Testis (tissue), 3 donors: ENCODE data around the gene CTH. TPM values are rescaled to one million over a fixed set of nuclear protein-coding genes. Genes with fewer than 3 reads are reported as not detected.
"Not testable (repeated sequence)": the region's sequence is repeated elsewhere in the genome, so short reads cannot be mapped to it uniquely, and the experiment has no call there.

Experiments
- DNase-seq: peaks from one replicate; pipeline ENCODE4 v3.0.0-alpha.2; 2019
- H3K27ac ChIP-seq, 2 donors: fragments of 200-600 bp; sonication (generic); one replicate each; pipeline ENCODE4 v1.5.1; 2019
- H3K27me3 ChIP-seq: fragments of 200-600 bp; sonication (generic); one replicate; pipeline ENCODE4 v1.5.1; 2019
- H3K36me3 ChIP-seq: fragments of 200-600 bp; sonication (generic); one replicate; pipeline ENCODE4 v1.5.1; 2017; ENCODE audit warnings: low read depth; ENCODE audit errors: missing control alignments
- H3K4me1 ChIP-seq: fragments of 200-600 bp; sonication (generic); one replicate; pipeline ENCODE4 v1.5.1; 2019
- H3K4me3 ChIP-seq, 2 donors: fragments of 200-600 bp; sonication (generic); one replicate each; pipeline ENCODE4 v1.5.1; 2017 to 2019
- H3K9me3 ChIP-seq: fragments of 200-600 bp; sonication (generic); one replicate; pipeline ENCODE4 v1.5.1; 2017
- POLR2A ChIP-seq: fragments of 450-650 bp; IDR thresholded peaks from one replicate; pipeline ENCODE4 v1.6.1; 2017; ENCODE audit warnings: antibody characterized with exemption, mild to moderate bottlenecking, moderate library complexity
- WGBS, 2 donors: methylation state at CpG; one replicate each; pipeline ENCODE4 v1.1.5; 2018; 5-methylcytosine and 5-hydroxymethylcytosine counted together
- intact Hi-C: fragments of 100-400 bp; cut with DNase I; formaldehyde crosslinking; loops from one replicate; pipeline ENCODE4 v1.15.1; 2023; ENCODE audit warnings: low total_unique reads
- polyA plus RNA-seq: library from polyadenylated mRNA; stranded (reverse); fragments of 350-450 nt; fragmentation: Illumina TruSeq; extraction: RNeasy Lipid Tissue Mini Kit (QIAGEN cat#74804); gene quantifications from one replicate; pipeline ENCODE4 v1.2.3, GENCODE V29; 2014; ENCODE audit warnings: low read depth, low replicate concordance; ENCODE audit not compliant: insufficient read depth
- total RNA-seq, 2 donors: library from RNA; depleted of rRNA; stranded (reverse); fragments of >200 nt; gene quantifications; one replicate each; pipeline ENCODE4 v1.2.3, GENCODE V29; 2016
- TF ChIP-seq, protein P1 (sequence below), 3 experiments: fragments of 450-650 bp in 2 of 3; fragments of 200-600 bp in 1 of 3; sonication (generic) in 1 of 3; IDR thresholded peaks; one replicate each; pipeline ENCODE4 v1.5.1; 2016 to 2019; ENCODE audit warnings: antibody characterized with exemption in 3 of 3, mild to moderate bottlenecking in 2 of 3, moderate library complexity in 1 of 3

The CTH gene
- total and polyA plus RNA-seq, 3 donors from 2014 or later, result 8.9 to 14.0 (median 10.0) TPM

GRCh38 chr1:70372426-70372825 is 38.6 kb upstream of the CTH start:
- WGBS, 2 donors, result 97 to 98% methylated on average over 4 of the region's 4 CpGs
- intact Hi-C loops, result no loop called here
- H3K9me3 ChIP-seq, result no peaks in the 10 kb centered on the region
- H3K4me3 ChIP-seq, result no peak overlapping the region
- H3K27me3 ChIP-seq, result no peaks in the 10 kb centered on the region
- no peak for TF ChIP-seq POLR2A
- TF ChIP-seq, protein P1, sequence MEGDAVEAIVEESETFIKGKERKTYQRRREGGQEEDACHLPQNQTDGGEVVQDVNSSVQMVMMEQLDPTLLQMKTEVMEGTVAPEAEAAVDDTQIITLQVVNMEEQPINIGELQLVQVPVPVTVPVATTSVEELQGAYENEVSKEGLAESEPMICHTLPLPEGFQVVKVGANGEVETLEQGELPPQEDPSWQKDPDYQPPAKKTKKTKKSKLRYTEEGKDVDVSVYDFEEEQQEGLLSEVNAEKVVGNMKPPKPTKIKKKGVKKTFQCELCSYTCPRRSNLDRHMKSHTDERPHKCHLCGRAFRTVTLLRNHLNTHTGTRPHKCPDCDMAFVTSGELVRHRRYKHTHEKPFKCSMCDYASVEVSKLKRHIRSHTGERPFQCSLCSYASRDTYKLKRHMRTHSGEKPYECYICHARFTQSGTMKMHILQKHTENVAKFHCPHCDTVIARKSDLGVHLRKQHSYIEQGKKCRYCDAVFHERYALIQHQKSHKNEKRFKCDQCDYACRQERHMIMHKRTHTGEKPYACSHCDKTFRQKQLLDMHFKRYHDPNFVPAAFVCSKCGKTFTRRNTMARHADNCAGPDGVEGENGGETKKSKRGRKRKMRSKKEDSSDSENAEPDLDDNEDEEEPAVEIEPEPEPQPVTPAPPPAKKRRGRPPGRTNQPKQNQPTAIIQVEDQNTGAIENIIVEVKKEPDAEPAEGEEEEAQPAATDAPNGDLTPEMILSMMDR (IDR thresholded peaks at IDR 0.05), result no peak
- no peak for DNase-seq
- no peaks in the 10 kb centered on the region for H3K4me1 ChIP-seq
- no peaks in the 10 kb centered on the region for H3K36me3 ChIP-seq
- H3K27ac ChIP-seq, result no peak overlapping the region

GRCh38 chr1:70373580-70373979 is 37.5 kb upstream of the CTH start:
- intact Hi-C loops, H3K27ac ChIP-seq, DNase-seq, H3K36me3 ChIP-seq, H3K4me3 ChIP-seq, H3K9me3 ChIP-seq, H3K4me1 ChIP-seq, H3K27me3 ChIP-seq: not testable (repeated sequence)
- WGBS, 2 donors, result 81 to 85% methylated on average over 2 of the region's 2 CpGs

DNA sequence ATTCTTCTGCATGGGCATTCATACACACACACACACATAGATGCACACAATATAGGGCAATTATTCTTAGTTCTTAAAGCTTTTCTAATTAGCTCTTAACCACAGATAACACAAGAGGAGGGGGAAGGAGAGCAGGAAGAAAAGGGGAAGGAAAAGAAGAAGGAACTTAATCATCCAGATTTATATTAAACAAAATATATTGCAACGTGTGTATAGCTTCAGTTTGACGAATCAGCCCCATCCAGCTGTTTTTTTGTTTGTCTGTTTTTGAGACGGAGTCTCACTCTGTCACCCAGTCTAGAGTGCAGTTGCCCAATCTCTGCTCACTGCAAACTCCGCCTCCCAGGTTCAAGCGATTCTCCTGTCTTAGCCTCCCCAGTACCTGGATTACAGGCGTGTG is 34.9 kb upstream of the CTH start:
- Histone ChIP-seq H3K36me3 (no peaks in the 10 kb centered on the region), H3K27ac (no peak overlapping the region), H3K27me3 (no peaks in the 10 kb centered on the region), H3K9me3 (no peaks in the 10 kb centered on the region), H3K4me1 (no peaks in the 10 kb centered on the region), H3K4me3 (no peak overlapping the region)
- DNase-seq, result no peak
- TF ChIP-seq, protein P1 (IDR thresholded peaks at IDR 0.05), result no peak
- no peak for TF ChIP-seq POLR2A
- WGBS, 2 donors, result 84 to 87% methylated on average over 6 of the region's 6 CpGs
- intact Hi-C loops, result no loop called here

DNA sequence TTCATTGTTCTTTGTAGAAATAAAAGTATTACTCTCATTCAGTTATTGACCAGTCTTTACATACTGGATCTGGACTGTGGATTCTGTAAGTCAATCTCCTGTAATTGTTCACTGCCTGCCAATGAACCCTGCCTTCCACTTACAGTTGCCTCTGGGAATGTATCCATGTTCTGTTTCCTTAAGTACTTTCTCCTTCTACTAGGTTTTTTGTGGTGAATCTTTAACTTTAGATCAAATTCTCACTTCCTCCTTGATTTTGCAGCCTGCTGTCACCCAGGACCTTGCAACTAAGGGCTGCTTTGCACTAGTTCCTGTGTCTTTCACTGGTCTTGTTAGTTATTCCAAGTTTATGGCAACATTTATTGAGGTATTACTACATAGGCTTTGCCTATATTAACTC is 28.4 kb upstream of the CTH start:
- Histone ChIP-seq H3K4me3 (no peak overlapping the region), H3K27ac (no peak overlapping the region), H3K4me1 (no peaks in the 10 kb centered on the region), H3K9me3 (no peaks in the 10 kb centered on the region), H3K36me3 (no peaks in the 10 kb centered on the region), H3K27me3 (no peaks in the 10 kb centered on the region)
- no peak for DNase-seq
- intact Hi-C loops, result no loop called here
- TF ChIP-seq POLR2A, result no peak
- TF ChIP-seq, protein P1 (IDR thresholded peaks at IDR 0.05), result no peak

- TF ChIP-seq, protein P1 (IDR thresholded peaks at IDR 0.05), result no peak
- no peak for TF ChIP-seq POLR2A
- DNase-seq, result no peak
- Histone ChIP-seq H3K27me3 (no peaks in the 10 kb centered on the region), H3K4me1 (no peaks in the 10 kb centered on the region), H3K4me3 (no peak overlapping the region), H3K27ac (no peak overlapping the region), H3K36me3 (no peaks in the 10 kb centered on the region), H3K9me3 (no peaks in the 10 kb centered on the region)
- intact Hi-C loops, result no loop called here
- WGBS, 2 donors, result 79 to 86% methylated on average over 3 of the region's 3 CpGs
Observed at GRCh38 chr1:70383483-70383882, 27.6 kb upstream of the CTH start.
